Measurements from ENCODE around the gene ZNF311.
"Not testable (repeated sequence)": the region's sequence is repeated elsewhere in the genome, so short reads cannot be mapped to it uniquely, and the experiment has no call there.

DNA sequence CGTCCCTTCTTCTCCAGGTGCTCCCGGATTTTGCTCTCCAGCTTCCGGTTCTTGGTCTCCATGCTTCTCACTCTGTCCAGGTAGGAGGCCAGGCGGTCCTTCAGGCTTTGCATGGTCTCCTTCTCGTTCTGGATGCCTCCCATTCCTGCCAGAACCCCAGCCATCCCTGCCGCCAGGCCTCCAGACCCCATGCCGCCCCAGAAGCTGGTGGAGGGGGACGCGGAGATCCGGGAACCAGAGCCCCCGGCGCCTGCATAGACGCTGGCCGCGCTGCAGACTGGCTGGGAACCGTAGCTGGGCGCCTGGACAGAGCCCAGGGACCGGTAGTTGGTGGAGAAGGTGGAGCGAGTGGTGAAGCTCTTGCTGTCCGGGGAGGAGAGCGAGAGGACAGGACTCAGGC lies 35.1 kb downstream of the ZNF311 start:
- TF ChIP-seq, protein P1, sequence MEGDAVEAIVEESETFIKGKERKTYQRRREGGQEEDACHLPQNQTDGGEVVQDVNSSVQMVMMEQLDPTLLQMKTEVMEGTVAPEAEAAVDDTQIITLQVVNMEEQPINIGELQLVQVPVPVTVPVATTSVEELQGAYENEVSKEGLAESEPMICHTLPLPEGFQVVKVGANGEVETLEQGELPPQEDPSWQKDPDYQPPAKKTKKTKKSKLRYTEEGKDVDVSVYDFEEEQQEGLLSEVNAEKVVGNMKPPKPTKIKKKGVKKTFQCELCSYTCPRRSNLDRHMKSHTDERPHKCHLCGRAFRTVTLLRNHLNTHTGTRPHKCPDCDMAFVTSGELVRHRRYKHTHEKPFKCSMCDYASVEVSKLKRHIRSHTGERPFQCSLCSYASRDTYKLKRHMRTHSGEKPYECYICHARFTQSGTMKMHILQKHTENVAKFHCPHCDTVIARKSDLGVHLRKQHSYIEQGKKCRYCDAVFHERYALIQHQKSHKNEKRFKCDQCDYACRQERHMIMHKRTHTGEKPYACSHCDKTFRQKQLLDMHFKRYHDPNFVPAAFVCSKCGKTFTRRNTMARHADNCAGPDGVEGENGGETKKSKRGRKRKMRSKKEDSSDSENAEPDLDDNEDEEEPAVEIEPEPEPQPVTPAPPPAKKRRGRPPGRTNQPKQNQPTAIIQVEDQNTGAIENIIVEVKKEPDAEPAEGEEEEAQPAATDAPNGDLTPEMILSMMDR (conservative IDR thresholded peaks at IDR 0.05; ENCODE audit: low read length) = not testable (repeated sequence)
- TF ChIP-seq EZH2phosphoT487 (IDR thresholded peaks at IDR 0.05; ENCODE audit: borderline replicate concordance) = not testable (repeated sequence)
